HepG2 (cell line): ENCODE data around the gene PTPRU. TPM values are rescaled to one million over a fixed set of nuclear protein-coding genes. Genes with fewer than 3 reads are reported as not detected.

ENCODE experiments used
- ATAC-seq: fragments of 200-7000 bp; cut with Tn5 transposase; 3 replicates; pipeline ENCODE4 v1.9.1; 2020; ENCODE audit warnings: mild to moderate bottlenecking, moderate library complexity
- BruUV-seq: library from RNA; stranded (reverse); fragments of 400-500 nt; replicated peaks from 2 replicates; lab custom pipeline; 2021; lab: Mats Ljungman, UMichigan
- CTCF ChIA-PET: fragments of 300-600 bp; formaldehyde crosslinking; extraction: SDS; loops from one replicate; lab custom pipeline; 2021; ENCODE audit warnings: low total read pairs, inconsistent platforms, low intra/inter-chr PET ratio; lab: Yijun Ruan, JAX
- POLR2A ChIA-PET: fragments of 350-600 bp; sonication (Branson Sonifier 250); formaldehyde crosslinking; loops from one replicate; lab custom pipeline; 2020; ENCODE audit warnings: antibody characterized with exemption, inconsistent platforms; lab: Yijun Ruan, JAX
- DNase-seq: peaks from one replicate; pipeline ENCODE4 v3.0.0-alpha.2; 2015; ENCODE audit warnings: low spot score
- FAIRE-seq: peaks from 3 replicates; lab custom pipeline; 2011; peaks lifted over from hg19 to GRCh38; lab: Jason Lieb, UNC
- H2AFZ ChIP-seq: one replicate; pipeline ENCODE4 v1.6.1; 2011; ENCODE audit warnings: low read length, inconsistent platforms
- H3K27ac ChIP-seq: fragments of 300-600 bp; 3 replicates; pipeline ENCODE4 v1.8.0; 2011; ENCODE audit warnings: mixed run types, mild to moderate bottlenecking, mixed read lengths, low read length, inconsistent platforms; ENCODE audit not compliant: insufficient read depth; ENCODE audit errors: extremely low read length
- H3K27me3 ChIP-seq, 2 experiments: fragments of 200-600 bp in 1 of 2; 2 replicates in 1 of 2; 3 replicates in 1 of 2; pipeline versions ENCODE4 v1.6.0 to v1.8.0; 2011; ENCODE audit warnings: low read length in 2 of 2, mild to moderate bottlenecking in 2 of 2, moderate library complexity in 2 of 2, inconsistent platforms in 1 of 2; ENCODE audit not compliant: insufficient read depth in 2 of 2, control insufficient read depth in 1 of 2
- H3K36me3 ChIP-seq, 2 experiments: fragments of 200-600 bp in 1 of 2; replicated peaks in 1 of 2; 2 replicates in 1 of 2; 3 replicates in 1 of 2; pipeline versions ENCODE4 v1.5.1 to v1.8.0; 2011; ENCODE audit warnings: low read length in 2 of 2, inconsistent platforms in 1 of 2; ENCODE audit not compliant: insufficient read depth in 2 of 2, control insufficient read depth in 1 of 2
- H3K4me1 ChIP-seq: 2 replicates; pipeline ENCODE4 v1.5.1; 2012; ENCODE audit warnings: low read length, inconsistent platforms; ENCODE audit not compliant: insufficient read depth
- H3K4me2 ChIP-seq: 2 replicates; pipeline ENCODE4 v1.6.0; 2011; ENCODE audit warnings: low read depth, low read length, inconsistent platforms
- H3K4me3 ChIP-seq, 3 experiments: fragments of 200-600 bp in 1 of 3; sonication (generic), shearing (Covaris generic) in 1 of 3; replicated peaks in 1 of 3; 2 replicates each; pipeline ENCODE4 v1.5.1; 2011 to 2016; ENCODE audit warnings: low read length in 3 of 3, inconsistent platforms in 2 of 3, low read depth in 2 of 3, mild to moderate bottlenecking in 2 of 3, control low read depth in 1 of 3, mixed read lengths in 1 of 3; ENCODE audit not compliant: insufficient read depth in 1 of 3
- H3K79me2 ChIP-seq: one replicate; pipeline ENCODE4 v1.6.1; 2011; ENCODE audit warnings: low read length, inconsistent platforms; ENCODE audit not compliant: insufficient read depth
- H3K9ac ChIP-seq: 2 replicates; pipeline ENCODE4 v1.6.0; 2011; ENCODE audit warnings: mild to moderate bottlenecking, low read depth, low read length, inconsistent platforms; ENCODE audit not compliant: insufficient read depth
- H3K9me3 ChIP-seq: 2 replicates; pipeline ENCODE4 v1.5.1; 2012; ENCODE audit warnings: mild to moderate bottlenecking, low read length
- H4K20me1 ChIP-seq: 2 replicates; pipeline ENCODE4 v1.6.0; 2011; ENCODE audit warnings: inconsistent platforms, mild to moderate bottlenecking, low read length, moderate library complexity; ENCODE audit not compliant: insufficient read depth
- CENPT ChIP-seq: sonication (generic); formaldehyde crosslinking; IDR thresholded peaks from 2 replicates; pipeline ENCODE4 v1.8.0; 2022; ENCODE audit warnings: low read depth, mild to moderate bottlenecking, moderate library complexity, missing genetic modification reagents
- GABPA ChIP-seq, 2 experiments: IDR thresholded peaks; 2 replicates each; pipeline ENCODE4 v1.6.1; 2011 to 2016; ENCODE audit warnings: low read depth in 2 of 2, low read length in 1 of 2, missing biosample characterization in 1 of 2, missing genetic modification characterization in 1 of 2
- HNRNPH1 ChIP-seq: fragments of 200-400 bp; formaldehyde crosslinking; optimal IDR thresholded peaks from 2 replicates; pipeline ENCODE3; 2017; ENCODE audit warnings: mild to moderate bottlenecking, low read depth, low read length
- HOXA7 ChIP-seq: sonication (generic); formaldehyde crosslinking; IDR thresholded peaks from 2 replicates; pipeline ENCODE4 v1.8.1; 2022; ENCODE audit warnings: mild to moderate bottlenecking, missing genetic modification reagents, moderate library complexity
- IRF2 ChIP-seq: IDR thresholded peaks from 2 replicates; pipeline ENCODE4 v1.6.1; 2018; ENCODE audit warnings: missing genetic modification reagents, missing compliant biosample characterization
- MAFK ChIP-seq, 2 experiments: IDR thresholded peaks in 1 of 2; conservative IDR thresholded peaks in 1 of 2; 2 replicates each; pipeline ENCODE4 v1.6.1; 2011; ENCODE audit warnings: improper control_type of control experiment in 2 of 2, low read length in 2 of 2
- RFX5 ChIP-seq: IDR thresholded peaks from 2 replicates; pipeline ENCODE4 v1.6.1; 2011; ENCODE audit warnings: low read depth, low read length, improper control_type of control experiment
- SAFB2 ChIP-seq: sonication (generic); formaldehyde crosslinking; IDR thresholded peaks from 2 replicates; pipeline ENCODE4 v1.5.1; 2020; ENCODE audit warnings: missing genetic modification reagents, low read depth, mild to moderate bottlenecking, borderline replicate concordance
- SIX4 ChIP-seq: sonication (generic); formaldehyde crosslinking; IDR thresholded peaks from 2 replicates; pipeline ENCODE4 v1.4.0; 2020; ENCODE audit warnings: missing genetic modification reagents
- STAT6 ChIP-seq: sonication (generic); formaldehyde crosslinking; IDR thresholded peaks from 2 replicates; pipeline ENCODE4 v1.4.0; 2020; ENCODE audit warnings: missing genetic modification reagents, mild to moderate bottlenecking, borderline replicate concordance
- TAF1 ChIP-seq: sonication (generic); formaldehyde crosslinking; IDR thresholded peaks from 2 replicates; pipeline ENCODE4 v1.4.0; 2020; ENCODE audit warnings: missing genetic modification reagents
- TFDP1 ChIP-seq: IDR thresholded peaks from 2 replicates; pipeline ENCODE4 v1.6.1; 2016; ENCODE audit warnings: missing compliant biosample characterization, missing genetic modification reagents, borderline replicate concordance
- ZBTB8A ChIP-seq: sonication (generic); formaldehyde crosslinking; IDR thresholded peaks from 2 replicates; pipeline ENCODE4 v1.4.0; 2020; ENCODE audit warnings: mild to moderate bottlenecking, low read depth, missing genetic modification reagents, borderline replicate concordance
- ZNF34 ChIP-seq: sonication (generic); formaldehyde crosslinking; IDR thresholded peaks from 2 replicates; pipeline ENCODE4 v1.4.0; 2020; ENCODE audit warnings: mild to moderate bottlenecking, missing genetic modification reagents, borderline replicate concordance
- ZNF543 ChIP-seq: sonication (generic); formaldehyde crosslinking; IDR thresholded peaks from 2 replicates; pipeline ENCODE4 v1.4.0; 2020; ENCODE audit warnings: mild to moderate bottlenecking, missing genetic modification reagents
- ZNF598 ChIP-seq: sonication (generic); formaldehyde crosslinking; IDR thresholded peaks from 2 replicates; pipeline ENCODE4 v1.5.1; 2020; ENCODE audit warnings: mild to moderate bottlenecking, missing genetic modification reagents, borderline replicate concordance
- ZNF747 ChIP-seq: sonication (generic); formaldehyde crosslinking; IDR thresholded peaks from 2 replicates; pipeline ENCODE4 v1.8.1; 2023; ENCODE audit warnings: missing genetic modification reagents, mild to moderate bottlenecking, borderline replicate concordance
- ZNF788 ChIP-seq: sonication (generic); formaldehyde crosslinking; IDR thresholded peaks from 2 replicates; pipeline ENCODE4 v1.5.0; 2020; ENCODE audit warnings: mild to moderate bottlenecking, missing genetic modification reagents, borderline replicate concordance
- ZSCAN9 ChIP-seq: IDR thresholded peaks from 2 replicates; pipeline ENCODE4 v1.6.1; 2016; ENCODE audit warnings: borderline replicate concordance
- WGBS: methylation state at CpG from one replicate; pipeline ENCODE4 v1.1.6; 2017; ENCODE audit warnings: low lambda C conversion rate; 5-methylcytosine and 5-hydroxymethylcytosine counted together
- in situ Hi-C: cut with HindIII; loops from 2 replicates; pipeline ENCODE4 v1.10.0; 2017; ENCODE audit warnings: low pct_unique_long_range_greater_than_20kb; ENCODE audit not compliant: extremely low pct_ligation_motif_present
- intact Hi-C: fragments of 100-400 bp; cut with micrococcal nuclease; formaldehyde crosslinking; loops from one replicate; pipeline ENCODE4 v1.10.0; 2022; ENCODE audit not compliant: unreplicated experiment
- polyA plus RNA-seq, 8 experiments: library from polyadenylated mRNA; depleted of rRNA in 3 of 8; stranded (reverse) in 7 of 8; unstranded in 1 of 8; fragments of >200 nt; fragmentation: Illumina TruSeq in 4 of 8; extraction: Trizol in 4 of 8; gene quantifications; 2 replicates each; pipeline versions ENCODE4 v1.2.1 to v1.2.3, GENCODE V29; 2011 to 2016; ENCODE audit warnings: low read depth in 4 of 8, missing spikeins in 1 of 8, mixed read lengths in 1 of 8; ENCODE audit not compliant: insufficient read depth in 1 of 8
- total RNA-seq, 5 experiments: library from RNA; depleted of rRNA; stranded (reverse); fragments of >200 nt; fragmentation: Illumina TruSeq; extraction: Trizol; gene quantifications; 2 replicates each; pipeline ENCODE4 v1.2.3, GENCODE V29; 2016; ENCODE audit warnings: low read depth in 1 of 5

PTPRU gene
- total and polyA plus RNA-seq, 2 of the 13 experiments (the other 11 are each of a cell fraction or from before 2014, with no cell fraction given) = 21.6 to 22.3 TPM

- no peaks in the 10 kb centered on the region for H3K9me3 ChIP-seq
- H3K4me2 ChIP-seq = peak within 1 kb of the TSS; percentile 94
- 6% methylated on average over 22 of the region's 52 CpGs for WGBS
- ATAC-seq (peak; percentile 94), DNase-seq (peak; percentile 83), FAIRE-seq (peak; percentile 66)
- H2AFZ ChIP-seq = peak within 1 kb of the TSS; percentile 90
- ChIA-PET POLR2A (interaction anchor here (0.5 to 1.9 kb wide), 4 partner anchors 8 to 184 kb away, joined by 3 to 9 read pairs (median 4); partner anchors contain the start of gene SRSF4), CTCF (no interaction called here)
- H3K27ac ChIP-seq = peak within 1 kb of the TSS; percentile 43
- peaks cover 16% of the 10 kb centered on the region for H3K79me2 ChIP-seq
- H3K4me3 ChIP-seq = peak within 1 kb of the TSS; percentile 72 to 83 (median 82)
- intact Hi-C loops (loop anchor here (10.0 kb wide), 2 partner anchors 114 to 1474 kb away; no protein-coding TSS in a partner anchor), in situ Hi-C loops (loop anchor here (10.0 kb wide), 3 partner anchors 224 to 874 kb away; no protein-coding TSS in a partner anchor)
- peak within 1 kb of the TSS; percentile 74 for H3K9ac ChIP-seq
- BruUV-seq = no TSS peak
- no peaks in the 10 kb centered on the region for H4K20me1 ChIP-seq
- H3K27me3 ChIP-seq = peaks cover 0 to 17% of the 10 kb centered on the region in 2 experiments; a peak in 1 of 5 replicates
- peaks cover 56% of the 10 kb centered on the region for H3K4me1 ChIP-seq
- no peaks in the 10 kb centered on the region for H3K36me3 ChIP-seq
- TF ChIP-seq ZNF598 (CRISPR knock-in tag) (0 out of 2 replicates have a peak, but pooled peaks have one; percentile 57), ZNF34 (CRISPR knock-in tag) (no peak), TFDP1 (CRISPR knock-in tag) (peak; percentile 75; the same call in 1 of the 2 replicates), MAFK (conservative IDR thresholded peaks at IDR 0.05 in 1 of 2, IDR thresholded peaks at IDR 0.05 in 1 of 2; ENCODE audit: low read length in 2 of 2) (no peak), SAFB2 (peak; percentile 42; the same call in 1 of the 2 replicates), RFX5 (peak; percentile 44; the same call in 1 of the 2 replicates), HOXA7 (CRISPR knock-in tag) (no peak), CENPT (CRISPR knock-in tag) (no peak), ZSCAN9 (CRISPR knock-in tag) (peak; percentile 78), SIX4 (CRISPR knock-in tag) (peak; percentile 20; the same call in 1 of the 2 replicates), ZBTB8A (CRISPR knock-in tag) (no peak), ZNF543 (CRISPR knock-in tag) (no peak), ZNF747 (CRISPR knock-in tag) (peak; percentile 47; the same call in 1 of the 2 replicates), GABPA (IDR thresholded peaks at IDR 0.05; ENCODE audit: low read depth, low read length) (no peak), GABPA (CRISPR knock-in tag; IDR thresholded peaks at IDR 0.05; ENCODE audit: low read depth) (peak; percentile 35; the same call in 1 of the 2 replicates), IRF2 (peak; percentile 40; the same call in 1 of the 2 replicates), HNRNPH1 (no peak), ZNF788 (CRISPR knock-in tag) (peak; percentile 69; the same call in 1 of the 2 replicates), TAF1 (CRISPR knock-in tag) (peak; percentile 54; the same call in 1 of the 2 replicates), STAT6 (CRISPR knock-in tag) (no peak)
These were observed 5.6 kb upstream of the PTPRU start, which contains the start of gene MECR for GRCh38 chr1:29230553-29231378. MECR (minus strand) TSS chr1:29230934; CDS start chr1:29230906, 28 bp downstream.
